GM23338 (cell line): ENCODE measurements around the gene TCHHL1. TPM values are rescaled to one million over a fixed set of nuclear protein-coding genes. Genes with fewer than 3 reads are reported as not detected.

Source experiments
- ATAC-seq: fragments of 200-7000 bp; cut with Tn5 transposase; 3 replicates; pipeline ENCODE4 v1.9.1; 2020
- DNase-seq: peaks from one replicate; pipeline ENCODE4 v3.0.0-alpha.2; 2015; ENCODE audit warnings: low spot score
- H2AFZ ChIP-seq: fragments of 200-600 bp; sonication (generic); 2 replicates; pipeline ENCODE4 v1.8.0; 2016; ENCODE audit warnings: antibody characterized with exemption, mild to moderate bottlenecking, moderate library complexity
- H3F3A ChIP-seq: fragments of 200-600 bp; sonication (generic); replicated peaks from 2 replicates; pipeline ENCODE4 v1.8.0; 2017; ENCODE audit warnings: antibody characterized with exemption, mixed run types, low read depth
- H3K27ac ChIP-seq: fragments of 200-600 bp; sonication (generic); 2 replicates; pipeline ENCODE4 v1.6.1; 2016; ENCODE audit warnings: low read depth
- H3K27me3 ChIP-seq: fragments of 200-600 bp; sonication (generic); 2 replicates; pipeline ENCODE4 v1.8.0; 2016; ENCODE audit warnings: mild to moderate bottlenecking, mixed run types, moderate library complexity; ENCODE audit not compliant: insufficient read depth
- H3K36me3 ChIP-seq: fragments of 200-600 bp; sonication (generic); 2 replicates; pipeline ENCODE4 v1.8.0; 2016; ENCODE audit warnings: mild to moderate bottlenecking; ENCODE audit not compliant: insufficient read depth
- H3K4me1 ChIP-seq: fragments of 200-600 bp; sonication (generic); 2 replicates; pipeline ENCODE4 v1.8.0; 2016; ENCODE audit warnings: mild to moderate bottlenecking, moderate library complexity; ENCODE audit not compliant: insufficient read depth
- H3K4me2 ChIP-seq: fragments of 200-600 bp; sonication (generic); 2 replicates; pipeline ENCODE4 v1.7.1; 2017; ENCODE audit warnings: mixed run types
- H3K4me3 ChIP-seq: fragments of 200-600 bp; sonication (generic); 2 replicates; pipeline ENCODE4 v1.6.1; 2016; ENCODE audit warnings: mixed run types
- H3K79me2 ChIP-seq: fragments of 200-600 bp; sonication (generic); replicated peaks from 2 replicates; pipeline ENCODE4 v1.8.0; 2017; ENCODE audit warnings: mild to moderate bottlenecking; ENCODE audit not compliant: insufficient read depth
- H3K9me2 ChIP-seq: fragments of 200-600 bp; sonication (generic); 2 replicates; pipeline ENCODE4 v1.8.0; 2017; ENCODE audit not compliant: insufficient read depth
- H4K20me1 ChIP-seq: fragments of 200-600 bp; sonication (generic); replicated peaks from 2 replicates; pipeline ENCODE4 v1.8.0; 2017; ENCODE audit warnings: mild to moderate bottlenecking; ENCODE audit not compliant: insufficient read depth
- H3K27ac Mint-ChIP-seq: 2 replicates; pipeline ENCODE4 v1.8.0; 2020; ENCODE audit warnings: inconsistent platforms, mild to moderate bottlenecking, moderate library complexity, mixed read lengths
- H3K27me3 Mint-ChIP-seq: 3 replicates; pipeline ENCODE4 v1.8.0; 2022; ENCODE audit warnings: low read depth, mild to moderate bottlenecking, moderate library complexity, mixed read lengths, inconsistent platforms; ENCODE audit not compliant: insufficient read depth, poor library complexity
- H3K36me3 Mint-ChIP-seq: 3 replicates; pipeline ENCODE4 v1.8.0; 2021; ENCODE audit warnings: low read depth, mild to moderate bottlenecking, inconsistent platforms, moderate library complexity, mixed read lengths
- H3K4me1 Mint-ChIP-seq: 3 replicates; pipeline ENCODE4 v1.8.0; 2020; ENCODE audit warnings: mild to moderate bottlenecking, inconsistent platforms, mixed read lengths
- H3K4me3 Mint-ChIP-seq: 3 replicates; pipeline ENCODE4 v1.8.0; 2021; ENCODE audit warnings: moderate library complexity, mild to moderate bottlenecking, inconsistent platforms, mixed read lengths
- H3K9me3 Mint-ChIP-seq: 3 replicates; pipeline ENCODE4 v1.8.0; 2020; ENCODE audit warnings: moderate library complexity, mild to moderate bottlenecking, inconsistent platforms, mixed read lengths
- EZH2 ChIP-seq: fragments of 200-600 bp; sonication (generic); IDR thresholded peaks from one replicate; pipeline ENCODE4 v1.8.0; 2017; ENCODE audit warnings: antibody characterized with exemption, mild to moderate bottlenecking, low read depth; ENCODE audit not compliant: unreplicated experiment
- EZH2phosphoT487 ChIP-seq: fragments of 200-600 bp; sonication (generic); IDR thresholded peaks from one replicate; pipeline ENCODE4 v1.8.1; 2018; ENCODE audit warnings: antibody characterized with exemption; ENCODE audit not compliant: unreplicated experiment
- JUNB ChIP-seq: IDR thresholded peaks from one replicate; pipeline ENCODE4 v1.6.1; 2016; ENCODE audit warnings: antibody characterized with exemption; ENCODE audit not compliant: unreplicated experiment
- STAT1 ChIP-seq: IDR thresholded peaks from one replicate; pipeline ENCODE4 v1.6.1; 2016; ENCODE audit warnings: antibody characterized with exemption; ENCODE audit not compliant: unreplicated experiment
- ZNF114 ChIP-seq: fragments of 250-450 bp; sonication (Bioruptor Pico); IDR thresholded peaks from 2 replicates; pipeline ENCODE4 v1.5.0; 2020; ENCODE audit warnings: mild to moderate bottlenecking, moderate library complexity
- ZNF331 ChIP-seq: fragments of 250-450 bp; sonication (Bioruptor Pico); IDR thresholded peaks from 2 replicates; pipeline ENCODE4 v1.5.0; 2020; ENCODE audit warnings: low read depth, mild to moderate bottlenecking, moderate library complexity
- polyA plus RNA-seq: library from polyadenylated mRNA; unstranded; fragments of >200 nt; fragmentation: Nextera tagmentation; extraction: Ambion mirVana; gene quantifications from 2 replicates; pipeline ENCODE4 v1.2.1, GENCODE V29; 2016
- total RNA-seq: library from RNA; depleted of rRNA; stranded (reverse); fragments of >200 nt; shearing (Covaris generic); gene quantifications from 2 replicates; pipeline ENCODE4 v1.2.3, GENCODE V29; 2014
- TF ChIP-seq, protein P1 (sequence below), 2 experiments: fragments of 200-600 bp in 1 of 2; sonication (generic) in 1 of 2; conservative IDR thresholded peaks; 2 replicates each; pipeline versions ENCODE4 v1.5.1 to v1.6.1; 2016 to 2017; ENCODE audit warnings: antibody characterized with exemption in 2 of 2, low read depth in 2 of 2, mild to moderate bottlenecking in 2 of 2, moderate library complexity in 1 of 2
- TF ChIP-seq, protein P2 (sequence below): fragments of 250-450 bp; sonication (Bioruptor Pico); IDR thresholded peaks from 2 replicates; pipeline ENCODE4 v1.5.0; 2020; ENCODE audit warnings: mild to moderate bottlenecking, moderate library complexity
- TF ChIP-seq, protein P3 (sequence below): IDR thresholded peaks from 2 replicates; pipeline ENCODE4 v1.6.1; 2016; ENCODE audit warnings: antibody characterized with exemption
- TF ChIP-seq, protein P4 (sequence below): IDR thresholded peaks from one replicate; pipeline ENCODE4 v1.6.1; 2018; ENCODE audit warnings: antibody characterized with exemption; ENCODE audit not compliant: unreplicated experiment

TCHHL1 gene
- total and polyA plus RNA-seq, 2 experiments from 2014 or later: not detected

DNA sequence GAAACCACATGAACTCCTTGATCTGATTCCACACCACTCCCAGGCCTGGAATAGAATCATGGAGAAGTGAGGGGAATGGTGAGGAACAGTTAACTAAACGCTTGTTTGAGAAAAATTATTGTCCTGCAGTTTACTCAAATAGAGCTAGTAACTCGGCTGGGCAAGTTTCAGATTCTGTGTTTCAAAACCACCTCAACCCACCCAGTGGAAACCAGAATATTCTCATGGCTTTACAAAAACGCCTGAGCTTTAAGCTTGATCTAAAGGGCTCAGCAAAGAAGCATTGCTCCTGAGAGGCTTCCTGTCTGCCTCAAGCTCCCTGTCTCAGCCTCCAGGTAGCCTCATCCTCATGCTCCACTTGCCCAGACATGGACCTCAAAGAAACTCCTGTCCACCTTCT, 16.6 kb downstream of the TCHHL1 start:
- H3K9me3 Mint-ChIP-seq: no peaks in the 10 kb centered on the region
- peaks cover 8% of the 10 kb centered on the region for H3K27me3 Mint-ChIP-seq
- Histone ChIP-seq H3K4me3 (no peak overlapping the region), H3K36me3 (no peaks in the 10 kb centered on the region), H3K27me3 (no peaks in the 10 kb centered on the region; the same call in 1 of the 2 replicates), H4K20me1 (no peaks in the 10 kb centered on the region), H2AFZ (no peak overlapping the region), H3K79me2 (no peaks in the 10 kb centered on the region), H3K9me2 (peaks cover 16% of the 10 kb centered on the region), H3K27ac (no peak overlapping the region), H3F3A (no peaks in the 10 kb centered on the region), H3K4me1 (peaks cover 17% of the 10 kb centered on the region), H3K4me2 (no peak overlapping the region)
- peaks cover 15% of the 10 kb centered on the region for H3K4me1 Mint-ChIP-seq
- H3K36me3 Mint-ChIP-seq: no peaks in the 10 kb centered on the region
- no peak for TF ChIP-seq JUNB
- TF ChIP-seq, protein P1, sequence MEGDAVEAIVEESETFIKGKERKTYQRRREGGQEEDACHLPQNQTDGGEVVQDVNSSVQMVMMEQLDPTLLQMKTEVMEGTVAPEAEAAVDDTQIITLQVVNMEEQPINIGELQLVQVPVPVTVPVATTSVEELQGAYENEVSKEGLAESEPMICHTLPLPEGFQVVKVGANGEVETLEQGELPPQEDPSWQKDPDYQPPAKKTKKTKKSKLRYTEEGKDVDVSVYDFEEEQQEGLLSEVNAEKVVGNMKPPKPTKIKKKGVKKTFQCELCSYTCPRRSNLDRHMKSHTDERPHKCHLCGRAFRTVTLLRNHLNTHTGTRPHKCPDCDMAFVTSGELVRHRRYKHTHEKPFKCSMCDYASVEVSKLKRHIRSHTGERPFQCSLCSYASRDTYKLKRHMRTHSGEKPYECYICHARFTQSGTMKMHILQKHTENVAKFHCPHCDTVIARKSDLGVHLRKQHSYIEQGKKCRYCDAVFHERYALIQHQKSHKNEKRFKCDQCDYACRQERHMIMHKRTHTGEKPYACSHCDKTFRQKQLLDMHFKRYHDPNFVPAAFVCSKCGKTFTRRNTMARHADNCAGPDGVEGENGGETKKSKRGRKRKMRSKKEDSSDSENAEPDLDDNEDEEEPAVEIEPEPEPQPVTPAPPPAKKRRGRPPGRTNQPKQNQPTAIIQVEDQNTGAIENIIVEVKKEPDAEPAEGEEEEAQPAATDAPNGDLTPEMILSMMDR (conservative IDR thresholded peaks at IDR 0.05; ENCODE audit: low read depth in 2 of 2): no peak
- no peak for TF ChIP-seq EZH2phosphoT487
- TF ChIP-seq EZH2: no peak
- no peak for TF ChIP-seq ZNF331 (CRISPR knock-in tag)
- TF ChIP-seq ZNF114 (CRISPR knock-in tag): no peak
- TF ChIP-seq STAT1: no peak
- TF ChIP-seq, protein P2, sequence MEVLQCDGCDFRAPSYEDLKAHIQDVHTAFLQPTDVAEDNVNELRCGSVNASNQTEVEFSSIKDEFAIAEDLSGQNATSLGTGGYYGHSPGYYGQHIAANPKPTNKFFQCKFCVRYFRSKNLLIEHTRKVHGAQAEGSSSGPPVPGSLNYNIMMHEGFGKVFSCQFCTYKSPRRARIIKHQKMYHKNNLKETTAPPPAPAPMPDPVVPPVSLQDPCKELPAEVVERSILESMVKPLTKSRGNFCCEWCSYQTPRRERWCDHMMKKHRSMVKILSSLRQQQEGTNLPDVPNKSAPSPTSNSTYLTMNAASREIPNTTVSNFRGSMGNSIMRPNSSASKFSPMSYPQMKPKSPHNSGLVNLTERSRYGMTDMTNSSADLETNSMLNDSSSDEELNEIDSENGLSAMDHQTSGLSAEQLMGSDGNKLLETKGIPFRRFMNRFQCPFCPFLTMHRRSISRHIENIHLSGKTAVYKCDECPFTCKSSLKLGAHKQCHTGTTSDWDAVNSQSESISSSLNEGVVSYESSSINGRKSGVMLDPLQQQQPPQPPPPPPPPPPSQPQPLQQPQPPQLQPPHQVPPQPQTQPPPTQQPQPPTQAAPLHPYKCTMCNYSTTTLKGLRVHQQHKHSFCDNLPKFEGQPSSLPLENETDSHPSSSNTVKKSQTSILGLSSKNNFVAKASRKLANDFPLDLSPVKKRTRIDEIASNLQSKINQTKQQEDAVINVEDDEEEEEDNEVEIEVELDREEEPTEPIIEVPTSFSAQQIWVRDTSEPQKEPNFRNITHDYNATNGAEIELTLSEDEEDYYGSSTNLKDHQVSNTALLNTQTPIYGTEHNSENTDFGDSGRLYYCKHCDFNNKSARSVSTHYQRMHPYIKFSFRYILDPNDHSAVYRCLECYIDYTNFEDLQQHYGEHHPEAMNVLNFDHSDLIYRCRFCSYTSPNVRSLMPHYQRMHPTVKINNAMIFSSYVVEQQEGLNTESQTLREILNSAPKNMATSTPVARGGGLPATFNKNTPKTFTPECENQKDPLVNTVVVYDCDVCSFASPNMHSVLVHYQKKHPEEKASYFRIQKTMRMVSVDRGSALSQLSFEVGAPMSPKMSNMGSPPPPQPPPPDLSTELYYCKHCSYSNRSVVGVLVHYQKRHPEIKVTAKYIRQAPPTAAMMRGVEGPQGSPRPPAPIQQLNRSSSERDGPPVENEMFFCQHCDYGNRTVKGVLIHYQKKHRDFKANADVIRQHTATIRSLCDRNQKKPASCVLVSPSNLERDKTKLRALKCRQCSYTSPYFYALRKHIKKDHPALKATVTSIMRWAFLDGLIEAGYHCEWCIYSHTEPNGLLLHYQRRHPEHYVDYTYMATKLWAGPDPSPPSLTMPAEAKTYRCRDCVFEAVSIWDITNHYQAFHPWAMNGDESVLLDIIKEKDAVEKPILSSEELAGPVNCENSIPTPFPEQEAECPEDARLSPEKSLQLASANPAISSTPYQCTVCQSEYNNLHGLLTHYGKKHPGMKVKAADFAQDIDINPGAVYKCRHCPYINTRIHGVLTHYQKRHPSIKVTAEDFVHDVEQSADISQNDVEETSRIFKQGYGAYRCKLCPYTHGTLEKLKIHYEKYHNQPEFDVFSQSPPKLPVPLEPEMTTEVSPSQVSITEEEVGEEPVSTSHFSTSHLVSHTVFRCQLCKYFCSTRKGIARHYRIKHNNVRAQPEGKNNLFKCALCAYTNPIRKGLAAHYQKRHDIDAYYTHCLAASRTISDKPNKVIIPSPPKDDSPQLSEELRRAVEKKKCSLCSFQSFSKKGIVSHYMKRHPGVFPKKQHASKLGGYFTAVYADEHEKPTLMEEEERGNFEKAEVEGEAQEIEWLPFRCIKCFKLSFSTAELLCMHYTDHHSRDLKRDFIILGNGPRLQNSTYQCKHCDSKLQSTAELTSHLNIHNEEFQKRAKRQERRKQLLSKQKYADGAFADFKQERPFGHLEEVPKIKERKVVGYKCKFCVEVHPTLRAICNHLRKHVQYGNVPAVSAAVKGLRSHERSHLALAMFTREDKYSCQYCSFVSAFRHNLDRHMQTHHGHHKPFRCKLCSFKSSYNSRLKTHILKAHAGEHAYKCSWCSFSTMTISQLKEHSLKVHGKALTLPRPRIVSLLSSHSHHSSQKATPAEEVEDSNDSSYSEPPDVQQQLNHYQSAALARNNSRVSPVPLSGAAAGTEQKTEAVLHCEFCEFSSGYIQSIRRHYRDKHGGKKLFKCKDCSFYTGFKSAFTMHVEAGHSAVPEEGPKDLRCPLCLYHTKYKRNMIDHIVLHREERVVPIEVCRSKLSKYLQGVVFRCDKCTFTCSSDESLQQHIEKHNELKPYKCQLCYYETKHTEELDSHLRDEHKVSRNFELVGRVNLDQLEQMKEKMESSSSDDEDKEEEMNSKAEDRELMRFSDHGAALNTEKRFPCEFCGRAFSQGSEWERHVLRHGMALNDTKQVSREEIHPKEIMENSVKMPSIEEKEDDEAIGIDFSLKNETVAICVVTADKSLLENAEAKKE (CRISPR knock-in tag): no peak
- TF ChIP-seq, protein P3, sequence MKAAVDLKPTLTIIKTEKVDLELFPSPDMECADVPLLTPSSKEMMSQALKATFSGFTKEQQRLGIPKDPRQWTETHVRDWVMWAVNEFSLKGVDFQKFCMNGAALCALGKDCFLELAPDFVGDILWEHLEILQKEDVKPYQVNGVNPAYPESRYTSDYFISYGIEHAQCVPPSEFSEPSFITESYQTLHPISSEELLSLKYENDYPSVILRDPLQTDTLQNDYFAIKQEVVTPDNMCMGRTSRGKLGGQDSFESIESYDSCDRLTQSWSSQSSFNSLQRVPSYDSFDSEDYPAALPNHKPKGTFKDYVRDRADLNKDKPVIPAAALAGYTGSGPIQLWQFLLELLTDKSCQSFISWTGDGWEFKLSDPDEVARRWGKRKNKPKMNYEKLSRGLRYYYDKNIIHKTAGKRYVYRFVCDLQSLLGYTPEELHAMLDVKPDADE: no peak
- TF ChIP-seq, protein P4, sequence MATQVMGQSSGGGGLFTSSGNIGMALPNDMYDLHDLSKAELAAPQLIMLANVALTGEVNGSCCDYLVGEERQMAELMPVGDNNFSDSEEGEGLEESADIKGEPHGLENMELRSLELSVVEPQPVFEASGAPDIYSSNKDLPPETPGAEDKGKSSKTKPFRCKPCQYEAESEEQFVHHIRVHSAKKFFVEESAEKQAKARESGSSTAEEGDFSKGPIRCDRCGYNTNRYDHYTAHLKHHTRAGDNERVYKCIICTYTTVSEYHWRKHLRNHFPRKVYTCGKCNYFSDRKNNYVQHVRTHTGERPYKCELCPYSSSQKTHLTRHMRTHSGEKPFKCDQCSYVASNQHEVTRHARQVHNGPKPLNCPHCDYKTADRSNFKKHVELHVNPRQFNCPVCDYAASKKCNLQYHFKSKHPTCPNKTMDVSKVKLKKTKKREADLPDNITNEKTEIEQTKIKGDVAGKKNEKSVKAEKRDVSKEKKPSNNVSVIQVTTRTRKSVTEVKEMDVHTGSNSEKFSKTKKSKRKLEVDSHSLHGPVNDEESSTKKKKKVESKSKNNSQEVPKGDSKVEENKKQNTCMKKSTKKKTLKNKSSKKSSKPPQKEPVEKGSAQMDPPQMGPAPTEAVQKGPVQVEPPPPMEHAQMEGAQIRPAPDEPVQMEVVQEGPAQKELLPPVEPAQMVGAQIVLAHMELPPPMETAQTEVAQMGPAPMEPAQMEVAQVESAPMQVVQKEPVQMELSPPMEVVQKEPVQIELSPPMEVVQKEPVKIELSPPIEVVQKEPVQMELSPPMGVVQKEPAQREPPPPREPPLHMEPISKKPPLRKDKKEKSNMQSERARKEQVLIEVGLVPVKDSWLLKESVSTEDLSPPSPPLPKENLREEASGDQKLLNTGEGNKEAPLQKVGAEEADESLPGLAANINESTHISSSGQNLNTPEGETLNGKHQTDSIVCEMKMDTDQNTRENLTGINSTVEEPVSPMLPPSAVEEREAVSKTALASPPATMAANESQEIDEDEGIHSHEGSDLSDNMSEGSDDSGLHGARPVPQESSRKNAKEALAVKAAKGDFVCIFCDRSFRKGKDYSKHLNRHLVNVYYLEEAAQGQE: no peak
- no peak overlapping the region for H3K27ac Mint-ChIP-seq
- no peak overlapping the region for H3K4me3 Mint-ChIP-seq
- ATAC-seq (no peak), DNase-seq (no peak)
